ENCODE data around the gene NHSL2. TPM values are rescaled to one million over a fixed set of nuclear protein-coding genes. Genes with fewer than 3 reads are reported as not detected.

Gene NHSL2
- total and polyA plus RNA-seq, 4 donors = 1.4 to 9.9 (median 4.7) TPM

GRCh38 chrX:72045141-72045540 lies 134.5 kb downstream of the NHSL2 start:
- ATAC-seq (ENCODE audit: insufficient read depth, low FRiP score) = no peak
- peak overlapping the region in 1 of 2 donors; percentile 49 for H3K27ac ChIP-seq (ENCODE audit: low read depth in 1 of 2, low read length in 1 of 2)
- peaks cover 0 to 3% (median 0%) of the 10 kb centered on the region in 4 donors for H3K9me3 ChIP-seq (ENCODE audit: control insufficient read depth in 4 of 4, insufficient read depth in 3 of 4, low read length in 3 of 4)
- H3K4me3 ChIP-seq = no peak overlapping the region
- no peak overlapping the region for H3K9ac ChIP-seq (ENCODE audit: insufficient read depth in 1 of 2, low read length in 2 of 2)
- no peak for TF ChIP-seq CTCF (IDR thresholded peaks at IDR 0.05; ENCODE audit: control extremely low read depth, extremely low read depth)
- DNase-seq = peak in 2 of 3 donors; percentile 14 to 25
- peaks cover 0 to 8% (median 3%) of the 10 kb centered on the region in 3 donors for H3K27me3 ChIP-seq (ENCODE audit: control insufficient read depth in 3 of 3, insufficient read depth in 3 of 3, low read length in 2 of 3)
- peaks cover 2 to 32% (median 11%) of the 10 kb centered on the region in 5 donors for H3K4me1 ChIP-seq (ENCODE audit: control insufficient read depth in 5 of 5, insufficient read depth in 5 of 5, low read length in 5 of 5)
- 34 to 46% methylated on average over 3 to 4 of the region's 4 CpGs for WGBS, 2 donors
- no peaks in the 10 kb centered on the region for H3K36me3 ChIP-seq (ENCODE audit: control insufficient read depth in 4 of 4, insufficient read depth in 4 of 4, low read length in 4 of 4)

GRCh38 chrX:72045552-72046277 lies 135.1 kb downstream of the NHSL2 start:
- Histone ChIP-seq H3K27ac (ENCODE audit: low read depth in 1 of 2, low read length in 1 of 2) (peak overlapping the region in 1 of 2 donors; percentile 47), H3K36me3 (ENCODE audit: control insufficient read depth in 4 of 4, insufficient read depth in 4 of 4, low read length in 4 of 4) (no peaks in the 10 kb centered on the region), H3K4me3 (no peak overlapping the region), H3K9me3 (ENCODE audit: control insufficient read depth in 4 of 4, insufficient read depth in 3 of 4, low read length in 3 of 4) (peaks cover 0 to 3% (median 0%) of the 10 kb centered on the region in 4 donors), H3K9ac (ENCODE audit: insufficient read depth in 1 of 2, low read length in 2 of 2) (no peak overlapping the region), H3K4me1 (ENCODE audit: control insufficient read depth in 5 of 5, insufficient read depth in 5 of 5, low read length in 5 of 5) (peaks cover 2 to 26% (median 11%) of the 10 kb centered on the region in 5 donors), H3K27me3 (ENCODE audit: control insufficient read depth in 3 of 3, insufficient read depth in 3 of 3, low read length in 2 of 3) (peaks cover 0 to 6% (median 3%) of the 10 kb centered on the region in 3 donors)
- no peak for ATAC-seq (ENCODE audit: insufficient read depth, low FRiP score)
- WGBS, 2 donors = 61 to 68% methylated on average over 9 of the region's 9 CpGs
- peak; percentile 14 to 49 (median 38) for DNase-seq
- TF ChIP-seq CTCF (IDR thresholded peaks at IDR 0.05; ENCODE audit: control extremely low read depth, extremely low read depth) = no peak

GRCh38 chrX:72046447-72046846 lies 135.8 kb downstream of the NHSL2 start:
- 21 to 34% methylated on average over 6 of the region's 6 CpGs for WGBS, 2 donors
- peaks cover 0 to 3% (median 0%) of the 10 kb centered on the region in 4 donors for H3K9me3 ChIP-seq (ENCODE audit: control insufficient read depth in 4 of 4, insufficient read depth in 3 of 4, low read length in 3 of 4)
- peak in 1 of 3 donors; percentile 9 for DNase-seq
- no peak overlapping the region for H3K9ac ChIP-seq (ENCODE audit: insufficient read depth in 1 of 2, low read length in 2 of 2)
- no peak for TF ChIP-seq CTCF (IDR thresholded peaks at IDR 0.05; ENCODE audit: control extremely low read depth, extremely low read depth)
- H3K4me1 ChIP-seq (ENCODE audit: control insufficient read depth in 5 of 5, insufficient read depth in 5 of 5, low read length in 5 of 5) = peaks cover 0 to 19% (median 8%) of the 10 kb centered on the region in 5 donors
- no peak overlapping the region for H3K4me3 ChIP-seq
- no peak for ATAC-seq (ENCODE audit: insufficient read depth, low FRiP score)
- no peak overlapping the region for H3K27ac ChIP-seq (ENCODE audit: low read depth in 1 of 2, low read length in 1 of 2)
- peaks cover 0 to 7% (median 6%) of the 10 kb centered on the region in 3 donors for H3K27me3 ChIP-seq (ENCODE audit: control insufficient read depth in 3 of 3, insufficient read depth in 3 of 3, low read length in 2 of 3)
- no peaks in the 10 kb centered on the region for H3K36me3 ChIP-seq (ENCODE audit: control insufficient read depth in 4 of 4, insufficient read depth in 4 of 4, low read length in 4 of 4)
